ENCODE measurements around the gene ZNF107. TPM values are rescaled to one million over a fixed set of nuclear protein-coding genes. Genes with fewer than 3 reads are reported as not detected.
"Not testable (repeated sequence)": the region's sequence is repeated elsewhere in the genome, so short reads cannot be mapped to it uniquely, and the experiment has no call there.

The ZNF107 gene
- total RNA-seq, 1 donor from 2014 or later = 11.7 TPM

DNA sequence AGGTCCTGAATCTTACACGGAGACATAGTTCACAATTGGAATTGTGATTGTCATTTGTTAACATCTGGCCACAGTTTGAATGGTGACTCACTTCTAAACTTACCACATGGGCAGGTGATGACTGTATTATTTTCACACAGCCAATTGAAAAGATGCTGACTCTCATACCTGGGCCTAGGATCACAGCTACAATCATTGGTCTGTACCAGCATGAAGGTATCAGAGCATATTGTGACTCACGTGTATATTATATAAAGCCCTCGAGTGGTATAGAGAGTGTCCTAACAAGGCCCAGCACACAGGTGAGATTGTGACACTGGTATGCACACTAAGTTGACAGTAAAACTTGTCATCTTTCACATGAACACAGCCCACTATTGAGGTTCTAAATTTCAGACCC, 9.4 kb upstream of the ZNF107 start:
- Mint-ChIP-seq H3K4me1 (no peaks in the 10 kb centered on the region), H3K9me3 (peaks cover 59% of the 10 kb centered on the region), H3K4me3 (no peak overlapping the region), H3K36me3 (no peaks in the 10 kb centered on the region), H3K27me3 (ENCODE audit: low read depth) (no peaks in the 10 kb centered on the region), H3K27ac (no peak overlapping the region)
- DNase-seq (ENCODE audit: low spot score in 2 of 2, unreplicated experiment in 2 of 2) = no peak
- TF ChIP-seq CTCF (IDR thresholded peaks at IDR 0.05; ENCODE audit: unreplicated experiment) = no peak

GRCh38 chr7:64662091-64662490, 3.8 kb upstream of the ZNF107 start:
- not testable (repeated sequence) for H3K27ac Mint-ChIP-seq; DNase-seq (ENCODE audit: low spot score in 2 of 2, unreplicated experiment in 2 of 2); H3K27me3 Mint-ChIP-seq (ENCODE audit: low read depth); H3K4me1 Mint-ChIP-seq; H3K4me3 Mint-ChIP-seq; H3K36me3 Mint-ChIP-seq
- H3K9me3 Mint-ChIP-seq = peaks cover 30% of the 10 kb centered on the region

- Mint-ChIP-seq H3K27me3 (ENCODE audit: low read depth) (no peaks in the 10 kb centered on the region), H3K4me1 (peaks cover 19% of the 10 kb centered on the region), H3K4me3 (peak overlapping the region; percentile 97), H3K27ac (peak overlapping the region; percentile 97), H3K9me3 (peaks cover 3% of the 10 kb centered on the region), H3K36me3 (peaks cover 15% of the 10 kb centered on the region)
- TF ChIP-seq CTCF (IDR thresholded peaks at IDR 0.05; ENCODE audit: unreplicated experiment) = no peak
- no peak for DNase-seq (ENCODE audit: low spot score in 2 of 2, unreplicated experiment in 2 of 2)
These were observed 724 bp downstream of the ZNF107 start for GRCh38 chr7:64666663-64667050.

- peaks cover 19% of the 10 kb centered on the region for H3K4me1 Mint-ChIP-seq
- peak overlapping the region; percentile 97 for H3K4me3 Mint-ChIP-seq
- peaks cover 17% of the 10 kb centered on the region for H3K36me3 Mint-ChIP-seq
- no peak for DNase-seq (ENCODE audit: low spot score in 2 of 2, unreplicated experiment in 2 of 2)
- no peak for TF ChIP-seq CTCF (IDR thresholded peaks at IDR 0.05; ENCODE audit: unreplicated experiment)
- no peaks in the 10 kb centered on the region for H3K27me3 Mint-ChIP-seq (ENCODE audit: low read depth)
- H3K27ac Mint-ChIP-seq = peak overlapping the region; percentile 57
- H3K9me3 Mint-ChIP-seq = no peaks in the 10 kb centered on the region
These were observed 1.4 kb downstream of the ZNF107 start for GRCh38 chr7:64667311-64667710.

- Mint-ChIP-seq H3K27ac (no peak overlapping the region), H3K9me3 (peaks cover 8% of the 10 kb centered on the region), H3K27me3 (ENCODE audit: low read depth) (no peaks in the 10 kb centered on the region), H3K36me3 (peaks cover 27% of the 10 kb centered on the region), H3K4me1 (peaks cover 11% of the 10 kb centered on the region), H3K4me3 (no peak overlapping the region)
- no peak for DNase-seq (ENCODE audit: low spot score in 2 of 2, unreplicated experiment in 2 of 2)
- TF ChIP-seq CTCF (IDR thresholded peaks at IDR 0.05; ENCODE audit: unreplicated experiment) = no peak
These were observed 6.5 kb downstream of the ZNF107 start for GRCh38 chr7:64672414-64672813.

DNA sequence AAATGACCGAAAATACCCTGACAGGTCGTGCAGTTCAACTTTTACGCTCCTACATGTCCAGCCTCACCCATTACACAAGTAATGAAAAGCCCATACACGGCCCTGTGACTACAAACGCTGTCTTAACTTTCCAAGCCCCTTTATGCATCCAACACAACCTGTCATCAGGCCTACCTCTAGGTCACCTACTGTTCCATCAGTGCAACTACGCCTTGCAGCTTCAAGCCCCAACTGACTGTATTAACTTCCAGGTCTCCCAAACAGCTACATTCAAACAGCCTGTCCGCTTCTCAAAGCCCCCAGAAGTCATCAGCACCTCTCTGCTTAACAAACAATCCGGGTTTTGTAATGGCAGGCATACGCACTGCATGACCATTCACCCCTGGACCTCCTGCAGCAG, 19.2 kb downstream of the ZNF107 start:
- no peak overlapping the region for H3K4me3 Mint-ChIP-seq
- no peak for DNase-seq (ENCODE audit: low spot score in 2 of 2, unreplicated experiment in 2 of 2)
- no peaks in the 10 kb centered on the region for H3K27me3 Mint-ChIP-seq (ENCODE audit: low read depth)
- peaks cover 14% of the 10 kb centered on the region for H3K4me1 Mint-ChIP-seq
- H3K36me3 Mint-ChIP-seq = no peaks in the 10 kb centered on the region
- TF ChIP-seq CTCF (IDR thresholded peaks at IDR 0.05; ENCODE audit: unreplicated experiment) = no peak
- H3K27ac Mint-ChIP-seq = no peak overlapping the region
- H3K9me3 Mint-ChIP-seq = peaks cover 15% of the 10 kb centered on the region

All from mesothelial cell of epicardium (in vitro differentiated cells).